ENCODE measurements around the gene PAPSS1.

DNA sequence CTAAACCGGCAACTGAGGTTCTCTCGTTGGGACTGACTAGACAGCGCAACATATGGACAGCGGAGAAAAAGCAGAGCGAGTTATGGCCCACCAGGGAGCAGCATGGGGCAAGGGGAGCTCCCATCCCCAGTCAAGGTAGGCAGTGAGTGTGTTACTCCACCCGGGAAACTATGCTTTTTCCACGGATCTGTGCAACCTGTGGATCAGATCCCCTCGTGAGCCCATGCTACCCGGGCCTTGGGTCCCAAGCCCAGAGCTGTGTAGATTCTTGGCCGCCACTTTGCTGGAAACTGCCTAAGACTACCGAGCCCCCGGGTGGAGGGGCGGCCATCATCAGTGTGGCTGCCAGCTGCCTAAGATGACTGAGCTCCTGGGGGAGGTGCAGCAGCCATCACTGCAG, 140.9 kb downstream of the PAPSS1 start:
- TF ChIP-seq, protein P1, sequence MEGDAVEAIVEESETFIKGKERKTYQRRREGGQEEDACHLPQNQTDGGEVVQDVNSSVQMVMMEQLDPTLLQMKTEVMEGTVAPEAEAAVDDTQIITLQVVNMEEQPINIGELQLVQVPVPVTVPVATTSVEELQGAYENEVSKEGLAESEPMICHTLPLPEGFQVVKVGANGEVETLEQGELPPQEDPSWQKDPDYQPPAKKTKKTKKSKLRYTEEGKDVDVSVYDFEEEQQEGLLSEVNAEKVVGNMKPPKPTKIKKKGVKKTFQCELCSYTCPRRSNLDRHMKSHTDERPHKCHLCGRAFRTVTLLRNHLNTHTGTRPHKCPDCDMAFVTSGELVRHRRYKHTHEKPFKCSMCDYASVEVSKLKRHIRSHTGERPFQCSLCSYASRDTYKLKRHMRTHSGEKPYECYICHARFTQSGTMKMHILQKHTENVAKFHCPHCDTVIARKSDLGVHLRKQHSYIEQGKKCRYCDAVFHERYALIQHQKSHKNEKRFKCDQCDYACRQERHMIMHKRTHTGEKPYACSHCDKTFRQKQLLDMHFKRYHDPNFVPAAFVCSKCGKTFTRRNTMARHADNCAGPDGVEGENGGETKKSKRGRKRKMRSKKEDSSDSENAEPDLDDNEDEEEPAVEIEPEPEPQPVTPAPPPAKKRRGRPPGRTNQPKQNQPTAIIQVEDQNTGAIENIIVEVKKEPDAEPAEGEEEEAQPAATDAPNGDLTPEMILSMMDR (IDR thresholded peaks at IDR 0.05; ENCODE audit: low read depth, low read length, poor library complexity, severe bottlenecking) = no peak
- TF ChIP-seq EZH2phosphoT487 (IDR thresholded peaks at IDR 0.05; ENCODE audit: borderline replicate concordance, low read length) = no peak

All from DOHH2 (cell line).